ENCODE data around the gene RAD51B. TPM values are rescaled to one million over a fixed set of nuclear protein-coding genes. Genes with fewer than 3 reads are reported as not detected.
A peak's percentile ranks its signal among the peaks of the same experiment; 100 is the strongest.

The RAD51B gene
- total and polyA plus RNA-seq, 9 of the 15 experiments (the other 6 are each of a cell fraction or from before 2014, with no cell fraction given): 8.5 to 17.3 (median 11.3) TPM

DNA sequence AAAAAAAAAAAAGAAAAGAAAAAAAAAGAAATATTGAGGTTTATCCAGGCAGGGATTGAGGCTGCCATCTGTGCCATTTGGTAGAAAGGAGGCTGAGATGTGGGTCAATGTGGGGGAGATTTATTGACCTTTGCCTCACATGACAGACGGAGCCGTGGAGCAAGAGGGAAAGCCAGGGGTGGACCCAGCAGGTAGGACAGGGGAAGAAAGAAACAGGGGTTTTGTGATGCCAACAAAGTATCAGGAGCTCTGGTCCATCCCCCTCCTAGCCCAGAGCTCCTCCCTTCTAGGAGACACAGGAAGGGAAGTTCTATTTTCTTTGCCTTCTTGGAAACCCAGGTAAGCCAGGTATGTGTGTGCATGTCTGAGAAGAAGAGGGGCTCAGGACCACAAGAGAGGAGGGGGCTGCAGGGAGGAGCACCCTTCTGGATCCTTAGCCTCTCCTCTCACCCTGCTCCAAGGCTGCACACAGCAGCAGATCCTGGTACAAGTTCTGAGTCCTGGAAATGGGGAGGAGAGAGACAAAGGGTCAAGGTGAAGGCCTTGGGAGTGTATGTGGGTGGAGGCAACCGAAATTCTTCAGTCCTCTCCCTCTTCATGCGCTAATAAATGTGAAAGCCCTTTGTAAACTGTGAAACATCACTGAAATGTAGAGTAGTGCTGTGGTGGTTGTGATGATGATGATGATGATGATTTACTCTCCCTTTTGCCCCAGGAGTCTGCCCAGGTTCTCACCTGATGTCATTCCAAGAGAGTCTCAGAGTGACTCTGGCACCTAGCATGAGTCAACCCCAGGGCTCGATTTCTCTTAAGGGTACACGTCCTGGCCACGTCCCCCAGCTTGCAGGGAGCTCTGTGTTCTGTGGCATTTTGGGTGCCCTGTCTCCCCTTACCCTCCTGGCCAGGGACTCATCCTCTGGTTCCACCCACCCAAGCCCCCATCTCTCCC, 947.0 kb downstream of the RAD51B start (continued):
- TF ChIP-seq POLR2H (tag; IDR thresholded peaks at IDR 0.05; ENCODE audit: low read depth) (no peak), ZNF23 (CRISPR knock-in tag; IDR thresholded peaks at IDR 0.05) (no peak), ZNF24 (IDR thresholded peaks at IDR 0.05) (no peak)
- TF ChIP-seq, protein P1, sequence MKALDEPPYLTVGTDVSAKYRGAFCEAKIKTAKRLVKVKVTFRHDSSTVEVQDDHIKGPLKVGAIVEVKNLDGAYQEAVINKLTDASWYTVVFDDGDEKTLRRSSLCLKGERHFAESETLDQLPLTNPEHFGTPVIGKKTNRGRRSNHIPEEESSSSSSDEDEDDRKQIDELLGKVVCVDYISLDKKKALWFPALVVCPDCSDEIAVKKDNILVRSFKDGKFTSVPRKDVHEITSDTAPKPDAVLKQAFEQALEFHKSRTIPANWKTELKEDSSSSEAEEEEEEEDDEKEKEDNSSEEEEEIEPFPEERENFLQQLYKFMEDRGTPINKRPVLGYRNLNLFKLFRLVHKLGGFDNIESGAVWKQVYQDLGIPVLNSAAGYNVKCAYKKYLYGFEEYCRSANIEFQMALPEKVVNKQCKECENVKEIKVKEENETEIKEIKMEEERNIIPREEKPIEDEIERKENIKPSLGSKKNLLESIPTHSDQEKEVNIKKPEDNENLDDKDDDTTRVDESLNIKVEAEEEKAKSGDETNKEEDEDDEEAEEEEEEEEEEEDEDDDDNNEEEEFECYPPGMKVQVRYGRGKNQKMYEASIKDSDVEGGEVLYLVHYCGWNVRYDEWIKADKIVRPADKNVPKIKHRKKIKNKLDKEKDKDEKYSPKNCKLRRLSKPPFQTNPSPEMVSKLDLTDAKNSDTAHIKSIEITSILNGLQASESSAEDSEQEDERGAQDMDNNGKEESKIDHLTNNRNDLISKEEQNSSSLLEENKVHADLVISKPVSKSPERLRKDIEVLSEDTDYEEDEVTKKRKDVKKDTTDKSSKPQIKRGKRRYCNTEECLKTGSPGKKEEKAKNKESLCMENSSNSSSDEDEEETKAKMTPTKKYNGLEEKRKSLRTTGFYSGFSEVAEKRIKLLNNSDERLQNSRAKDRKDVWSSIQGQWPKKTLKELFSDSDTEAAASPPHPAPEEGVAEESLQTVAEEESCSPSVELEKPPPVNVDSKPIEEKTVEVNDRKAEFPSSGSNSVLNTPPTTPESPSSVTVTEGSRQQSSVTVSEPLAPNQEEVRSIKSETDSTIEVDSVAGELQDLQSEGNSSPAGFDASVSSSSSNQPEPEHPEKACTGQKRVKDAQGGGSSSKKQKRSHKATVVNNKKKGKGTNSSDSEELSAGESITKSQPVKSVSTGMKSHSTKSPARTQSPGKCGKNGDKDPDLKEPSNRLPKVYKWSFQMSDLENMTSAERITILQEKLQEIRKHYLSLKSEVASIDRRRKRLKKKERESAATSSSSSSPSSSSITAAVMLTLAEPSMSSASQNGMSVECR (CRISPR knock-in tag; IDR thresholded peaks at IDR 0.05): no peak

DNA sequence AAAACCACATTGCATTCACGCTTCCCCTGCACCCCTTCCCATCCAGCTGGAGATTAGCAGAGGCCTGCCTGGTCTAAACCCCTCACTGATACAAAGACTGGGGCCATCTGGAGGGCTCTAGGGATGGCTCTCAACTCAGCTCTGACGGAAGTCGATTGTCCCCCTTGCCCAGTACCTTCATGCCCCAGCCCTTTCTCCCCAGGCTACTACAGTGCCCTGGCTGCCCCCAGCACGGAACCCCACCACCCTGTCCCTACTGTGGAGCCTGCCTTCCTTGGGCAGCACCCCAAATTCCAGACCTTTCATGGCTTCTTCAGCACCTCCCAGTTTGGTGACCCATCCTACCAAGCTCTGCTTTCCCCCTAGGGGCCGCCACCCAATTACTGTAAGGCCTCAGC, 947.7 kb downstream of the RAD51B start:
- POLR2A ChIA-PET: interaction anchor here (0.6 kb wide), 2 partner anchors 20 to 213 kb away, joined by 3 read pairs; no protein-coding TSS in a partner anchor
- no peak for FAIRE-seq
- intact Hi-C loops (cut with micrococcal nuclease): no loop called here
- TF ChIP-seq ZNF121 (CRISPR knock-in tag; conservative IDR thresholded peaks at IDR 0.05) (no peak), RAD21 (CRISPR knock-in tag; conservative IDR thresholded peaks at IDR 0.05 in 1 of 2, IDR thresholded peaks at IDR 0.05 in 1 of 2) (peak in 1 of 2 experiments; percentile 32; a peak in 1 of 4 replicates), TBP (optimal IDR thresholded peaks at IDR 0.05; ENCODE audit: low read depth, low read length) (no peak)
- TF ChIP-seq, protein P2, sequence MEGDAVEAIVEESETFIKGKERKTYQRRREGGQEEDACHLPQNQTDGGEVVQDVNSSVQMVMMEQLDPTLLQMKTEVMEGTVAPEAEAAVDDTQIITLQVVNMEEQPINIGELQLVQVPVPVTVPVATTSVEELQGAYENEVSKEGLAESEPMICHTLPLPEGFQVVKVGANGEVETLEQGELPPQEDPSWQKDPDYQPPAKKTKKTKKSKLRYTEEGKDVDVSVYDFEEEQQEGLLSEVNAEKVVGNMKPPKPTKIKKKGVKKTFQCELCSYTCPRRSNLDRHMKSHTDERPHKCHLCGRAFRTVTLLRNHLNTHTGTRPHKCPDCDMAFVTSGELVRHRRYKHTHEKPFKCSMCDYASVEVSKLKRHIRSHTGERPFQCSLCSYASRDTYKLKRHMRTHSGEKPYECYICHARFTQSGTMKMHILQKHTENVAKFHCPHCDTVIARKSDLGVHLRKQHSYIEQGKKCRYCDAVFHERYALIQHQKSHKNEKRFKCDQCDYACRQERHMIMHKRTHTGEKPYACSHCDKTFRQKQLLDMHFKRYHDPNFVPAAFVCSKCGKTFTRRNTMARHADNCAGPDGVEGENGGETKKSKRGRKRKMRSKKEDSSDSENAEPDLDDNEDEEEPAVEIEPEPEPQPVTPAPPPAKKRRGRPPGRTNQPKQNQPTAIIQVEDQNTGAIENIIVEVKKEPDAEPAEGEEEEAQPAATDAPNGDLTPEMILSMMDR (IDR thresholded peaks at IDR 0.05 in 2 of 3, conservative IDR thresholded peaks at IDR 0.05 in 1 of 3; ENCODE audit: insufficient read depth in 2 of 3, low read depth in 1 of 3, low read length in 3 of 3): peak in 2 of 3 experiments; percentile 20 to 31; a peak in 3 of 6 replicates
- TF ChIP-seq, protein P3, sequence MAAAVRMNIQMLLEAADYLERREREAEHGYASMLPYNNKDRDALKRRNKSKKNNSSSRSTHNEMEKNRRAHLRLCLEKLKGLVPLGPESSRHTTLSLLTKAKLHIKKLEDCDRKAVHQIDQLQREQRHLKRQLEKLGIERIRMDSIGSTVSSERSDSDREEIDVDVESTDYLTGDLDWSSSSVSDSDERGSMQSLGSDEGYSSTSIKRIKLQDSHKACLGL (CRISPR knock-in tag; IDR thresholded peaks at IDR 0.05; ENCODE audit: borderline replicate concordance, poor library complexity, severe bottlenecking): no peak

More for the DNA sequence above, 947.7 kb downstream of the RAD51B start:
- H3K4me3 ChIP-seq: no peak overlapping the region
- no peak overlapping the region for H3K4me2 ChIP-seq (ENCODE audit: insufficient read depth, low read length)
- no peak overlapping the region for H3K27ac ChIP-seq (ENCODE audit: extremely low read depth, low read depth, low read length)
- no TSS peak for BruUV-seq (replicated peaks)
- ATAC-seq (peak; percentile 47), DNase-seq (ENCODE audit: extremely low read depth in 1 of 4, low spot score in 3 of 4) (peak in 1 of 4 experiments; percentile 31)
- no peak overlapping the region for H2AFZ ChIP-seq (ENCODE audit: low read depth, low read length)
- H3K9ac ChIP-seq (ENCODE audit: insufficient read depth in 1 of 2, low read depth in 2 of 2, low read length in 2 of 2): no peak overlapping the region
- H3K36me3 ChIP-seq (ENCODE audit: control insufficient read depth, insufficient read depth, low read length): no peaks in the 10 kb centered on the region
- in situ Hi-C loops (cut with MboI): no loop called here
- no peaks in the 10 kb centered on the region for H3K9me1 ChIP-seq (ENCODE audit: control insufficient read depth, insufficient read depth, low read length)
- 54% methylated on average over 4 of the region's 5 CpGs for WGBS (ENCODE audit: insufficient coverage, low coverage, missing lambda C conversion rate)
- H3K9me3 ChIP-seq (replicated peaks; ENCODE audit: control insufficient read depth, insufficient read depth, low read depth, low read length): no peaks in the 10 kb centered on the region
- H3K79me2 ChIP-seq (ENCODE audit: control insufficient read depth, insufficient read depth, low read length): no peaks in the 10 kb centered on the region
- CTCF ChIA-PET (ENCODE audit: low intra/inter-chr PET ratio): no interaction called here
- H3K4me1 ChIP-seq (replicated peaks in 1 of 2; ENCODE audit: control insufficient read depth in 2 of 2, insufficient read depth in 2 of 2, low read length in 2 of 2): peaks cover 11 to 20% of the 10 kb centered on the region in 2 experiments
- H3K27me3 ChIP-seq (ENCODE audit: control insufficient read depth in 2 of 2, insufficient read depth in 2 of 2, low read length in 2 of 2): no peaks in the 10 kb centered on the region
- no peaks in the 10 kb centered on the region for H4K20me1 ChIP-seq (replicated peaks; ENCODE audit: control insufficient read depth, insufficient read depth, low read length)

Data from K562 (cell line).